H1 (cell line): ENCODE results near the gene KDR. TPM values are rescaled to one million over a fixed set of nuclear protein-coding genes. Genes with fewer than 3 reads are reported as not detected.

Experiments
- CTCF ChIA-PET: fragments of 300-600 bp; sonication (Branson Sonifier 250); formaldehyde crosslinking; loops from one replicate; lab custom pipeline; 2021; ENCODE audit not compliant: partially characterized antibody; lab: Charles Lee
- POLR2A ChIA-PET: fragments of 300-600 bp; sonication (Branson Sonifier 250); formaldehyde crosslinking; loops from one replicate; lab custom pipeline; 2021; ENCODE audit warnings: inconsistent platforms; ENCODE audit not compliant: partially characterized antibody; lab: Charles Lee
- DNase-seq, 2 experiments: peaks; one replicate each; pipeline versions ENCODE4 v3.0.0 to v3.0.0-alpha.2; 2010 to 2022; ENCODE audit warnings: low spot score in 2 of 2, low read depth in 1 of 2, mixed read lengths in 1 of 2
- FAIRE-seq: peaks from 2 replicates; lab custom pipeline; 2011; peaks lifted over from hg19 to GRCh38; lab: Jason Lieb, UNC
- H2AFZ ChIP-seq: 2 replicates; pipeline ENCODE4 v1.8.1; 2012; ENCODE audit warnings: low read length, inconsistent platforms
- H2AK5ac ChIP-seq: 2 replicates; pipeline ENCODE4 v1.6.1; 2013; ENCODE audit warnings: low read depth, low read length
- H2BK120ac ChIP-seq: replicated peaks from 2 replicates; pipeline ENCODE3; 2013; ENCODE audit warnings: low read depth, low read length, inconsistent platforms
- H2BK12ac ChIP-seq: 2 replicates; pipeline ENCODE4 v1.6.1; 2013; ENCODE audit warnings: low read depth, low read length
- H2BK15ac ChIP-seq: 2 replicates; pipeline ENCODE4 v1.6.1; 2013; ENCODE audit warnings: low read length
- H2BK20ac ChIP-seq: 2 replicates; pipeline ENCODE4 v1.6.1; 2013; ENCODE audit warnings: low read length
- H2BK5ac ChIP-seq: 2 replicates; pipeline ENCODE4 v1.6.1; 2013; ENCODE audit warnings: low read depth, low read length
- H3K14ac ChIP-seq: 2 replicates; pipeline ENCODE4 v1.6.1; 2013; ENCODE audit warnings: inconsistent platforms; ENCODE audit not compliant: insufficient read length
- H3K18ac ChIP-seq: 2 replicates; pipeline ENCODE4 v1.6.1; 2013; ENCODE audit warnings: low read length; ENCODE audit errors: extremely low read depth
- H3K23ac ChIP-seq: 2 replicates; pipeline ENCODE4 v1.6.1; 2013; ENCODE audit warnings: inconsistent platforms; ENCODE audit not compliant: insufficient read length
- H3K23me2 ChIP-seq: 2 replicates; pipeline ENCODE4 v1.6.1; 2013; ENCODE audit warnings: low read depth, low read length
- H3K27ac ChIP-seq: 2 replicates; pipeline ENCODE4 v1.6.1; 2011; ENCODE audit warnings: low read depth, low read length, inconsistent platforms
- H3K27me3 ChIP-seq, 4 experiments: replicated peaks in 1 of 4; 1 replicate in 1 of 4; 2 replicates in 3 of 4; pipeline versions ENCODE4 v1.6.1 to v1.8.1; 2011 to 2013; ENCODE audit warnings: low read length in 3 of 4, mild to moderate bottlenecking in 3 of 4, inconsistent platforms in 2 of 4, mixed read lengths in 2 of 4, moderate library complexity in 1 of 4; ENCODE audit not compliant: control insufficient read depth in 3 of 4, insufficient read depth in 3 of 4; ENCODE audit errors: extremely low read depth in 1 of 4
- H3K36me3 ChIP-seq, 4 experiments: 2 replicates each; pipeline versions ENCODE4 v1.6.1 to v1.8.1; 2011 to 2013; ENCODE audit warnings: mild to moderate bottlenecking in 4 of 4, low read length in 3 of 4, moderate library complexity in 2 of 4, control low read depth in 1 of 4, inconsistent platforms in 1 of 4; ENCODE audit not compliant: insufficient read depth in 4 of 4, control insufficient read depth in 2 of 4
- H3K4ac ChIP-seq: replicated peaks from 2 replicates; pipeline ENCODE3; 2013; ENCODE audit warnings: low read length, low read depth, mixed read lengths, inconsistent platforms; ENCODE audit not compliant: insufficient read length
- H3K4me1 ChIP-seq, 4 experiments: replicated peaks in 1 of 4; 1 replicate in 1 of 4; 2 replicates in 3 of 4; pipeline versions ENCODE4 v1.6.1 to v1.8.1; 2011 to 2013; ENCODE audit warnings: low read length in 3 of 4, inconsistent platforms in 2 of 4, mixed read lengths in 1 of 4; ENCODE audit not compliant: insufficient read depth in 4 of 4, control insufficient read depth in 3 of 4
- H3K4me2 ChIP-seq, 2 experiments: 2 replicates each; pipeline versions ENCODE4 v1.6.1 to v1.8.1; 2011 to 2013; ENCODE audit warnings: low read depth in 2 of 2, low read length in 2 of 2, control low read depth in 1 of 2, inconsistent platforms in 1 of 2, mild to moderate bottlenecking in 1 of 2; ENCODE audit not compliant: insufficient read depth in 1 of 2
- H3K4me3 ChIP-seq, 4 experiments: fragments of 200-600, 300-600 bp in 1 of 4; sonication (generic), shearing (Covaris generic), sonication (Bioruptor Twin) in 1 of 4; 2 replicates each; pipeline versions ENCODE4 v1.5.1 to v1.8.1; 2011 to 2016; ENCODE audit warnings: low read length in 4 of 4, low read depth in 3 of 4, control low read depth in 2 of 4, inconsistent platforms in 2 of 4, mild to moderate bottlenecking in 2 of 4, mixed read lengths in 1 of 4, moderate library complexity in 1 of 4; ENCODE audit not compliant: insufficient read depth in 2 of 4; ENCODE audit errors: extremely low read depth in 1 of 4
- H3K56ac ChIP-seq: replicated peaks from 2 replicates; pipeline ENCODE3; 2013; ENCODE audit warnings: low read depth, mild to moderate bottlenecking, mixed read lengths, low read length, inconsistent platforms; ENCODE audit not compliant: insufficient read length
- H3K79me1 ChIP-seq: 2 replicates; pipeline ENCODE4 v1.6.1; 2013; ENCODE audit warnings: low read depth, low read length, control low read depth
- H3K79me2 ChIP-seq, 2 experiments: 2 replicates each; pipeline versions ENCODE4 v1.6.1 to v1.8.1; 2012 to 2013; ENCODE audit warnings: low read length in 2 of 2, mild to moderate bottlenecking in 2 of 2, inconsistent platforms in 1 of 2; ENCODE audit not compliant: insufficient read depth in 2 of 2, control insufficient read depth in 1 of 2
- H3K9ac ChIP-seq, 4 experiments: replicated peaks in 1 of 4; 1 replicate in 1 of 4; 2 replicates in 3 of 4; pipeline versions ENCODE4 v1.6.1 to v1.8.1; 2011 to 2013; ENCODE audit warnings: low read depth in 3 of 4, low read length in 3 of 4, control low read depth in 2 of 4, mild to moderate bottlenecking in 2 of 4, moderate library complexity in 2 of 4, inconsistent platforms in 1 of 4; ENCODE audit errors: extremely low read depth in 1 of 4
- H3K9me3 ChIP-seq, 2 experiments: 2 replicates each; pipeline versions ENCODE4 v1.6.1 to v1.8.1; 2012 to 2013; ENCODE audit warnings: mild to moderate bottlenecking in 2 of 2, moderate library complexity in 2 of 2, control low read depth in 1 of 2, inconsistent platforms in 1 of 2, low read depth in 1 of 2, low read length in 1 of 2, mixed read lengths in 1 of 2; ENCODE audit not compliant: insufficient read depth in 2 of 2
- H4K20me1 ChIP-seq, 2 experiments: replicated peaks in 1 of 2; 2 replicates each; pipeline versions ENCODE3 to v1.8.1; 2011 to 2013; ENCODE audit warnings: inconsistent platforms in 2 of 2, low read length in 2 of 2, mild to moderate bottlenecking in 1 of 2; ENCODE audit not compliant: insufficient read depth in 2 of 2, control insufficient read depth in 1 of 2
- H4K5ac ChIP-seq: 2 replicates; pipeline ENCODE4 v1.6.1; 2013; ENCODE audit warnings: low read length, low read depth, mixed read lengths, inconsistent platforms; ENCODE audit not compliant: insufficient read length
- H4K8ac ChIP-seq: 2 replicates; pipeline ENCODE4 v1.8.0; 2013; ENCODE audit warnings: mild to moderate bottlenecking, moderate library complexity, low read length, inconsistent platforms; ENCODE audit not compliant: insufficient read depth; ENCODE audit errors: extremely low read depth
- H4K91ac ChIP-seq: replicated peaks from 2 replicates; pipeline ENCODE3; 2013; ENCODE audit warnings: low read length, mixed read lengths, inconsistent platforms; ENCODE audit not compliant: insufficient read length
- ASH2L ChIP-seq: fragments of 200-600, 300-600 bp; sonication (generic); IDR thresholded peaks from one replicate; pipeline ENCODE4 v1.7.1; 2017; ENCODE audit warnings: low read length
- CBX5 ChIP-seq: fragments of 300-800, 300-1000 bp; sonication (generic); IDR thresholded peaks from 2 replicates; pipeline ENCODE4 v1.7.1; 2016; ENCODE audit warnings: antibody characterized with exemption, low read length, low read depth
- CEBPB ChIP-seq: IDR thresholded peaks from 2 replicates; pipeline ENCODE4 v1.6.1; 2012; ENCODE audit warnings: low read depth, low read length
- JUND ChIP-seq: IDR thresholded peaks from 2 replicates; pipeline ENCODE4 v1.6.1; 2011; ENCODE audit warnings: mild to moderate bottlenecking, improper control_type of control experiment, low read length
- KDM5A ChIP-seq: fragments of 200-600 bp; IDR thresholded peaks from 2 replicates; pipeline ENCODE4 v1.7.1; 2012; ENCODE audit warnings: mild to moderate bottlenecking, low read length, inconsistent platforms, mixed read lengths
- NRF1 ChIP-seq: IDR thresholded peaks from 2 replicates; pipeline ENCODE4 v1.6.1; 2011; ENCODE audit warnings: mild to moderate bottlenecking, low read depth, low read length, improper control_type of control experiment
- RNF2 ChIP-seq: fragments of 200-900, 300-1000 bp; sonication (generic); IDR thresholded peaks from 2 replicates; pipeline ENCODE4 v1.7.1; 2016; ENCODE audit warnings: borderline replicate concordance, low read depth, mild to moderate bottlenecking, antibody characterized with exemption, low read length; ENCODE audit not compliant: poor library complexity, severe bottlenecking; ENCODE audit errors: missing control alignments
- RXRA ChIP-seq: IDR thresholded peaks from 2 replicates; pipeline ENCODE4 v1.6.1; 2011; ENCODE audit warnings: low read depth, mild to moderate bottlenecking, low read length, moderate library complexity; ENCODE audit not compliant: insufficient read depth
- SIRT6 ChIP-seq: IDR thresholded peaks from one replicate; pipeline ENCODE4 v1.7.1; 2012; ENCODE audit warnings: low read length, inconsistent platforms
- SP2 ChIP-seq: IDR thresholded peaks from 2 replicates; pipeline ENCODE4 v1.6.1; 2012; ENCODE audit warnings: mild to moderate bottlenecking, low read length, inconsistent platforms
- SRF ChIP-seq: IDR thresholded peaks from 2 replicates; pipeline ENCODE4 v1.6.1; 2011; ENCODE audit warnings: mild to moderate bottlenecking, low read depth, low read length, moderate library complexity
- TAF1 ChIP-seq: IDR thresholded peaks from 2 replicates; pipeline ENCODE4 v1.6.1; 2011; ENCODE audit warnings: mild to moderate bottlenecking, low read depth, low read length
- TAF7 ChIP-seq: optimal IDR thresholded peaks from 2 replicates; pipeline ENCODE3; 2011; ENCODE audit warnings: low read depth, mild to moderate bottlenecking, inconsistent platforms, low read length, moderate library complexity, borderline replicate concordance
- WGBS, 2 experiments: shearing (Covaris generic) in 1 of 2; methylation state at CpG; one replicate each; pipeline versions ENCODE4 v1.1.6 to v1.1.7; 2013 to 2015; ENCODE audit warnings: low lambda C conversion rate in 2 of 2, mixed read lengths in 2 of 2, inconsistent platforms in 1 of 2, low coverage in 1 of 2, missing lambda C conversion rate in 1 of 2; ENCODE audit not compliant: insufficient replicate concordance in 2 of 2, insufficient coverage in 1 of 2, insufficient read length in 1 of 2; ENCODE audit errors: extremely low coverage in 1 of 2, missing lambda C conversion rate in 1 of 2; 5-methylcytosine and 5-hydroxymethylcytosine counted together
- polyA plus RNA-seq, 7 experiments: library from polyadenylated mRNA; depleted of rRNA in 3 of 7; stranded (reverse) in 5 of 7; unstranded in 2 of 7; fragments of >200 nt in 5 of 7; fragments of 200-250 nt in 2 of 7; gene quantifications; 1 replicate in 5 of 7; 2 replicates in 1 of 7; 4 replicates in 1 of 7; pipeline versions ENCODE4 v1.2.1 to v1.2.3, GENCODE V29; 2011 to 2013; ENCODE audit warnings: missing spikeins in 2 of 7, mixed read lengths in 2 of 7
- total RNA-seq: library from RNA; stranded (reverse); fragmentation: NEBNext Ultra II Directional; extraction: Animal tissue kit (Norgen Biotek cat#: 25700); gene quantifications from 2 replicates; pipeline ENCODE4 v1.2.1, GENCODE V29; 2021
- TF ChIP-seq, protein P1 (sequence below): IDR thresholded peaks from 2 replicates; pipeline ENCODE4 v1.6.1; 2011; ENCODE audit warnings: low read depth, mild to moderate bottlenecking, low read length; ENCODE audit not compliant: insufficient read depth

Gene KDR
- total and polyA plus RNA-seq, 2 of the 8 experiments (the other 6 are each of a cell fraction or from before 2014, with no cell fraction given): 69.3 to 106 TPM

DNA sequence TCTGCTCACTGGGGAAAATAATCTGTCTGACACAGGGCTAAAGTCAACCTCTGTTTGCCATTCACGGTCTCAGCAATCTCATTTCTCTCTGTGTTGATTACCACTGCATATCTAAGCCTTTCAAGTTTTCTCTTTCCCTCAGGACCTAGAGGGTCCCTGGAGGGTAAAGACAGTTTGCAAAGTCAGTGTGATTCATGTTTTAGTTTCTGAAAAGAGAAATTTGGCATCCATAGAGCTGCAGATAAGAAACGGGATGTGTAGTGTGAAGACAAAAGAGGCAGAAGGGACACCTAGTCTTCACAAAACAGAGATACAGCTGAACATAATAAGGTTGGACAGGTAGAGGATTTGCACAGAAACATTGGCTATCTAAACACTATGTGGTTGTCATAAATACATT lies 34.5 kb upstream of the KDR start:
- Histone ChIP-seq H2AK5ac (no peak overlapping the region), H2BK20ac (0 out of 2 replicates have a peak overlapping the region, but pooled peaks have one; percentile 13), H3K4me3 (no peak overlapping the region), H3K23me2 (no peaks in the 10 kb centered on the region), H3K79me1 (no peaks in the 10 kb centered on the region), H2BK15ac (no peak overlapping the region), H3K27me3 (peaks cover 0 to 1% (median 0%) of the 10 kb centered on the region in 4 experiments; a peak in 1 of 7 replicates), H3K27ac (no peak overlapping the region), H3K4ac (no peak overlapping the region), H3K23ac (no peak overlapping the region), H3K18ac (no peak overlapping the region), H3K14ac (no peak overlapping the region), H4K8ac (no peak overlapping the region), H2AFZ (0 out of 2 replicates have a peak overlapping the region, but pooled peaks have one; percentile 50), H2BK5ac (no peak overlapping the region), H3K56ac (no peak overlapping the region), H3K79me2 (no peaks in the 10 kb centered on the region), H4K91ac (no peak overlapping the region), H3K9me3 (no peaks in the 10 kb centered on the region), H3K36me3 (no peaks in the 10 kb centered on the region), H2BK120ac (no peak overlapping the region), H2BK12ac (no peak overlapping the region), H4K20me1 (no peaks in the 10 kb centered on the region), H3K4me2 (no peak overlapping the region), H3K4me1 (peaks cover 0 to 2% (median 0%) of the 10 kb centered on the region in 4 experiments; a peak in 1 of 7 replicates), H3K9ac (no peak overlapping the region), H4K5ac (no peak overlapping the region)
- DNase-seq (no peak), FAIRE-seq (no peak)
- 91% methylated on average over 2 of the region's 2 CpGs; no CpG with 5 or more reads in 1 of the 2 experiments for WGBS, 2 experiments
- CTCF ChIA-PET: interaction anchor here (4.5 kb wide), 1 partner anchor 25 kb away, joined by 25 read pairs; no protein-coding TSS in a partner anchor
- POLR2A ChIA-PET: interaction anchor here (0.7 kb wide), 1 partner anchor 85 kb away, joined by 3 read pairs; no protein-coding TSS in a partner anchor
- no peak for TF ChIP-seq TAF7
- no peak for TF ChIP-seq JUND
- no peak for TF ChIP-seq CEBPB
- no peak for TF ChIP-seq SRF
- no peak for TF ChIP-seq TAF1
- no peak for TF ChIP-seq KDM5A
- no peak for TF ChIP-seq RXRA
- no peak for TF ChIP-seq SP2
- TF ChIP-seq, protein P1, sequence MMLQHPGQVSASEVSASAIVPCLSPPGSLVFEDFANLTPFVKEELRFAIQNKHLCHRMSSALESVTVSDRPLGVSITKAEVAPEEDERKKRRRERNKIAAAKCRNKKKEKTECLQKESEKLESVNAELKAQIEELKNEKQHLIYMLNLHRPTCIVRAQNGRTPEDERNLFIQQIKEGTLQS: no peak
- no peak for TF ChIP-seq ASH2L
- no peak for TF ChIP-seq NRF1
- TF ChIP-seq CBX5: no peak
- TF ChIP-seq SIRT6: no peak
- TF ChIP-seq RNF2: no peak
